Mucosa of stomach (tissue), 1 donor: ENCODE data around the gene PNPLA7.

Source experiments
- H3K27me3 ChIP-seq: one replicate; pipeline ENCODE4 v1.7.0; 2013; ENCODE audit warnings: mild to moderate bottlenecking, low read length; ENCODE audit not compliant: control insufficient read depth, insufficient read depth
- H3K36me3 ChIP-seq: one replicate; pipeline ENCODE4 v1.7.0; 2013; ENCODE audit warnings: low read length; ENCODE audit not compliant: control insufficient read depth, insufficient read depth
- H3K4me1 ChIP-seq: one replicate; pipeline ENCODE4 v1.7.0; 2013; ENCODE audit warnings: mild to moderate bottlenecking, low read length; ENCODE audit not compliant: control insufficient read depth, insufficient read depth
- H3K4me3 ChIP-seq: one replicate; pipeline ENCODE4 v1.7.0; 2013; ENCODE audit warnings: low read length
- H3K9ac ChIP-seq: one replicate; pipeline ENCODE4 v1.7.0; 2013; ENCODE audit warnings: mild to moderate bottlenecking, low read length, moderate library complexity
- H3K9me3 ChIP-seq: one replicate; pipeline ENCODE4 v1.7.0; 2013; ENCODE audit warnings: mild to moderate bottlenecking, low read length, moderate library complexity; ENCODE audit not compliant: control insufficient read depth
- donor health status: Pancreatic carcinoma.

PNPLA7 gene

DNA sequence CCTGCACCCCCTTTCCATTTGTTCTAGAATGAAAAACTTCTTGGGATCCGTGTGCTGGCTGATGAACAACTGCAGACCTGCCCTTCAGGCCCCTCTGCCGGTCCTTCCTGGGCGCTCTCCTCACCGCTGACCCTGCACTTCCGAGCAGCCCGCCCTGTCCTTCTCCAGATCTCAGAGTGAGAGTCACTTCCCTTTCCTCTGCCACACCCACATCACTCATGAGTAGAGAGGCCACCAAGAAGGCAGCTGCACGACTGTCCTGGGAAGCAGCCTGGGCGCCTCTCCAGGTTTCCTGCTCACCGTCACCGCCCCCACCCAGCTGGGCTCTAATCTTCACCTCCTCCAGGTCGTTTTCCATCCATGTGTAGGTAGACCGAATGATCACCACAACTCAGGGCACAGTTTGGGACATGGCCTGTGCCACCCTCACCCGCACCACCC lies 56.1 kb downstream of the PNPLA7 start:
- H3K9ac ChIP-seq = no peak overlapping the region
- H3K36me3 ChIP-seq = no peaks in the 10 kb centered on the region
- no peaks in the 10 kb centered on the region for H3K27me3 ChIP-seq
- no peaks in the 10 kb centered on the region for H3K4me1 ChIP-seq
- H3K9me3 ChIP-seq = no peaks in the 10 kb centered on the region
- H3K4me3 ChIP-seq = no peak overlapping the region

DNA sequence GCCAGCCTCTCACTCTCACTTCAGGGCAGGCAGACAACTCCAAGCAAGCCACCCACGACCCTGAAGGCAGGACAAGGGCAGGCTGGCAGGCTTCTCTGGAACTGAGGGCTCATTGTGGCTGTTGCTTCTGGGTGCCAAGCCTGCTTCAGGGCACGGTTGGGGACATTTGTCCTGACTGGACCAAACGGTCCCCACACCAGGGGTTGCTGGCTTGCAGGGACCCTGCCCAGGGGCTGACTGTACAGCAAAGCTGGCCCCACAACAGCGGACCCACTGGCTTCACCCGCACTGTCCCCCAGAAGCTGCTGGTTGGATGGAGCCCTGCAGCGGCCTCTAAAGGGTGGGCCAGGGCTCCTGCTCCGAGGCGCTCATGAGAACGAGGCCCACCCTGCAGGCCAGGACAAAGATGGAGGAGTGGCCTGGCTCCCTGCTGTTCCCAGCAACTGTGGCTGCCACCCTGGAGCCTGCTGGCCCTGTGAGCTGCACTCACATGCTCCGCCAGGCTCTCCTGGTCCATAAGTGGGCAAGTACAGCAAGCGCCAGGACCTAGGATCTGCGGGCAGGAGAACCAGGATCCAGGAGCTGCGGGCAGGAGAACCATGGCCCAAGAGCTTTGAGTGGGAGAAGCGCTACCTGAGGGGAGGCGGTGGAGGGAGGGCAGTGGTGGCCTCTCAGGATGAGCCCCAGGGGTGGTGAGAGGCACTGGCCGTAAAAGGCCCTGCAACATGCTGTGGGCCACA lies 56.7 kb downstream of the PNPLA7 start:
- Histone ChIP-seq H3K36me3 (no peaks in the 10 kb centered on the region), H3K9ac (no peak overlapping the region), H3K4me1 (no peaks in the 10 kb centered on the region), H3K4me3 (no peak overlapping the region), H3K9me3 (no peaks in the 10 kb centered on the region), H3K27me3 (no peaks in the 10 kb centered on the region)

DNA sequence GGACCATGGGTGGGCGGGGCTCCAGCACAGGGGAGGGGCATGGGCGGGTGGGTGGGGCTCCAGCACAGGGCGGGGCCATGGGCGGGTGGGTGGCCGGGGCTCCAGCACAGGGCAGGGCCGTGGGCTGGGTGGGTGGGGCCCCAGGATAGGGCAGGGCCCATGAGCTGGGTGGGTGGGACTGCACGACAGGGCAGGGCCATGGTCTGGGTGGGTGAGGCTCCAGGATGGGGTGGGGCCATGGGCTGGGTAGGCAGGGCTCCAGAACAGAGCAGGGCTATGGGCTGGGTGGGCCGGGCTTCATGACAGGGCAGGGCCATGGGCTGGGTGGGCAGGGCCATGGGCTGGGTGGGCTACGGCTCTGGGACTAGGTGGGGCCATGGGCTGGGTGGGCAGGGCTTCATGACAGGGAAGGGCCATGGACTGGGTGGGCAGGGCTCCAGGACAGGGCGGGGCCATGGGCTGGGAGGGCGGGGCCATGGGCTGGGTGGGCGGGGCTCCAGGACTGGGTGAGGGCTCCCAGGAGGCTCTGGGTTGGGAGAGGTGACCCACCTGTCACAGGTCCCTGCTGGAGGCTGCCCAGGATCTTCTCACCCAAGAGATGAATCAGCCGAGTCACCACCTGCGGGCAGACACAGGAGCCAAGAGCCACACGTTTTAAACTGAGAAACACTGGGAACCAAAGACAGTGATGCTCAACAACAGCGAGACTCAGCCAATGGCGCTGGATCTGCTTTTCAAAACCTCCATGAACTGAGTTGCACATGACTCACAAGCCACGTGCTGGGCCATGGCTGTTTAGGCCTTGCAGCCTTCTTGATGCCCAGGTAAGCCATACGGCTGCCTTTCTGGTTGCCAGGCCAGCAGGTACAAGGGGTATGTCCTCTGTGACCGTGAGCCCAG lies 57.5 kb downstream of the PNPLA7 start:
- H3K36me3 ChIP-seq = no peaks in the 10 kb centered on the region
- H3K9ac ChIP-seq = no peak overlapping the region
- no peaks in the 10 kb centered on the region for H3K27me3 ChIP-seq
- peaks cover 8% of the 10 kb centered on the region for H3K4me1 ChIP-seq
- no peaks in the 10 kb centered on the region for H3K9me3 ChIP-seq
- no peak overlapping the region for H3K4me3 ChIP-seq

DNA sequence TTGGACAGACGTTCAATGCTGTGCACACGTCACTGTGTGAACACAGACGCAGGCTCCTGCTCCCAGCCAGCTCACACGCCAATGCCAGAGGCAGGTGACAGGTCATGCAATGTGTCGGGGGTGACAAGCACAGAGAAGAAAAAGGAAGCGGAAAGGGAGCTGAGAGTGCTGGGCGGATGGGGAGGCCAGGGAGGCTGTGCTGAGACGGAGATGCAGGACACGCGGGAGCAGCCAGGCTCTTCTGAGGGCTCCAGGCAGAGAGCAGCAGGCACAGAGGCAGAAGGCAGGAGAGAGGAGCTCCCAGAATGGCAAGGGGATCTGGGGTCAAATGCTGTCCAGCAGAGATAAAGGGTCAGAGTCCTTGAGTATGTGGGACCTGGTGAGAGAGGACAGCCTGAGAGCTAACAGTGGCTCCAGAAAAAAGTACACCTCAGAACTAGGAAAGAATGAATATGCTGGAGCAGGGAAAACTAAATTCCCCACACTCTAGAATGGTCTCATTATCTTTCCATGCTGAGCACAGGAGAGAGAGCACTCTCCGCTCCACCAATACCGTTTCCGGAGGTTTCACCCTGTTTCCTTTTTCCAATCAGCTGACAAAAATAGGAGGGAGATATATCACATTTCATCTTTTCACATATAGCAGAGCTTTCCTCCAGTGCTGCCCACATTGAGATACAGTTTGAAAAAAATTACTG lies 58.3 kb downstream of the PNPLA7 start:
- Histone ChIP-seq H3K27me3 (no peaks in the 10 kb centered on the region), H3K4me1 (peaks cover 16% of the 10 kb centered on the region), H3K4me3 (no peak overlapping the region), H3K9ac (no peak overlapping the region), H3K36me3 (no peaks in the 10 kb centered on the region), H3K9me3 (no peaks in the 10 kb centered on the region)

DNA sequence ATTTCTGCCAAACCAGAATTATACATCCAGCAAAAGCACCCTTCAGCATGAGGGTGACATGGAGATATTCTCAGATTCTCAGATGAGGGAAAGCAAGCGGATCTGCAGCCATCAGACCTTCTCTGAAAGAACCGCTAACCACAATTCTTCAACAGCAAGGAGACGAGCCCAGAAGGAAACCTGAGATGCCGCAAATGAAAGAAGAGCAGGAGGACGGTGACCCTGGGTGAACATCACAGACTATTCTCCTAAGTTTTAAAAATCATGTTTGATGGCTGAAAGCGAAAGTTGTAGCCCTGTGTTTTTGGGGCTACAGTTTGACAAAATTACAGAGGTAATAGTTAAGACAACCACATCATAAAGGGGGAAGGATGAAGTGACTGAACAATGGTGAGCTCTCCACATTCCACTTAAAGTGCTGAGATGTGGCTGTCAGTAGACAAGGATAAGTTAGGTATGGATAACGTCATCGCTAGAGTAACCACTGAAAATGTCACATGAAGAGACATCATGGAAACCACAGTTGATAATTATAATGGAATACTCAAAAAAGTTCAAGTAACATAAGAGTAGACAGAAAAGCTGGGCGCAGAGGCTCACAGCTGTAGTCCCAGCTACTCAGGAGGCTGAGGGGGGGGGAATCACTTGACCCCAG lies 59.5 kb downstream of the PNPLA7 start:
- no peak overlapping the region for H3K9ac ChIP-seq
- H3K4me1 ChIP-seq = peaks cover 16% of the 10 kb centered on the region
- H3K36me3 ChIP-seq = no peaks in the 10 kb centered on the region
- H3K9me3 ChIP-seq = no peaks in the 10 kb centered on the region
- no peak overlapping the region for H3K4me3 ChIP-seq
- H3K27me3 ChIP-seq = no peaks in the 10 kb centered on the region

DNA sequence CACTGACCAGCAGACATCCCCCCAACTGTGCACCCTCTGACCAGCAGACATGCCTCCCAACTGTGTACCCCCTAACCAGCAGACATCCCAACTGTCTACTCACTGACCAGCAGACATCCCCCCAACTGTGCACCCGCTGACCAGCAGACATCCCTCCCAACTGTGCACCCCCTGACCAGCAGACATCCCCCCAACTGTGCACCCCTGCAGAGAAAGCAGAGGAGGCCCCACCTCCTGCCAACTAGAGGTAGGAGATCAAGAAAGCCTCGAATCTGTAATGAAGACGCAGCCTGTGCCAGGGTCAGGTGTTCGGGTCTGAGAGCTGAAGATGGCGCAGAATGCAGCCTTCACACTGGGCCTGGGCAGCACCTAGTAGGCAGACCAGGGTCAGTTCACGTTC lies 61.3 kb downstream of the PNPLA7 start:
- Histone ChIP-seq H3K9ac (no peak overlapping the region), H3K36me3 (no peaks in the 10 kb centered on the region), H3K4me3 (no peak overlapping the region), H3K4me1 (peaks cover 16% of the 10 kb centered on the region), H3K9me3 (no peaks in the 10 kb centered on the region), H3K27me3 (no peaks in the 10 kb centered on the region)

DNA sequence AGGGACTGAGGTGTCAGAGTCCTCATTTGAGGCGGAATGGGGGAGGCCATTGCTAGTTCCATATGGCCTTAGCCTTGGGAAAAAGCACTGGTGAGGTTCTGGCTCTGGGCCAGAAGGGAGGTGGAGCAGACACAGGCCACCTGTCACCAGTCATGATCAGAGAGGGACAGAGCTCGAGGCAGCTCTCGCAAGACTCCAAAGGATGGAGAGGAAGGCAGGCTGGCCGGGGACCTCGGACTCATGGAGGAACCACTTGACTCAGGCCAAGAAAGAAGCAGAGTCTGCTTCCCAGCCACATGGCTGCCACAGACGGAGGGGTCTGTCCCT lies 61.9 kb downstream of the PNPLA7 start:
- Histone ChIP-seq H3K9ac (no peak overlapping the region), H3K36me3 (no peaks in the 10 kb centered on the region), H3K9me3 (no peaks in the 10 kb centered on the region), H3K27me3 (no peaks in the 10 kb centered on the region), H3K4me1 (peaks cover 16% of the 10 kb centered on the region), H3K4me3 (no peak overlapping the region)

DNA sequence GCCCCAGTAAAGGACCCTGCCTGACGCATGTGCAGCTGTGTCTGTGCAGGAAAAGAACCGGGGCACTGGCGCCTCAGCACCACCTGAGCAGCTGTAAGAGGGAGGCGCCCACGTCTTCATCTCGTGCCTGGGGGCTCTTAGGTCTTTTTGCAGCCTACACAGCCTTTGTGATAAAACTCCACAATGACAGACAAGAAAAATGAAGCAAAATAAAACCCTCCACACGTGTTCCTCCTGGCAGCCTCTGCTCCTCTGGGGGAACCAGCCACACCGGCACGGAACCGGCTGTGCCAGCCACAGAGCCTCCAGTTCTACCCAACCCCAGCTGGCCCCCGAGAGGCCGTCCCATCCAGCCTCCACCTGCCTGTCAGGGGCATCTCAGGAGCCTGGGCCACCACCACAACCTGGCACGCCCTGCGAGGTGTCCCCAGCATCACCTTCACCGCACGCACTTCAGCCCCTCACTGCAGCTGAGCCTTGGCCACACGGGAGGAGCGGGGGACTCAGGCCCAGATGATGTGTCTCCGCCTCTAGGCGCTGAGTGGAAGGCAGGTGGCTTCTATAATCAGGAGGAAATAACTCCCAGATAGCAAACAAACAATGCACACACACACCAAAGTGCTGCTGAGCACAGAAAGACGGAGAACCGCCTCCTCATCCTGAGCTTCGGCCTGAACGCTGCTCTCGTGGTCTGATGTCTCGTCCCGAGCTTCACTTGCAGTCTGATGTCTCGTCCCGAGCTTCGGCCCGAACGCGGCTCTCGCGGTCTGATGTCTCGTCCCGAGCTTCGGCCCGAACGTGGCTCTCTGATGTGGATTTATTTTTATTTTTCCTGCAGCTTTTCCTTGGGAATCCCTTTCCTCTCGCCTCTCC lies 62.5 kb downstream of the PNPLA7 start:
- Histone ChIP-seq H3K4me1 (peaks cover 16% of the 10 kb centered on the region), H3K27me3 (no peaks in the 10 kb centered on the region), H3K9ac (no peak overlapping the region), H3K36me3 (no peaks in the 10 kb centered on the region), H3K9me3 (no peaks in the 10 kb centered on the region), H3K4me3 (no peak overlapping the region)

DNA sequence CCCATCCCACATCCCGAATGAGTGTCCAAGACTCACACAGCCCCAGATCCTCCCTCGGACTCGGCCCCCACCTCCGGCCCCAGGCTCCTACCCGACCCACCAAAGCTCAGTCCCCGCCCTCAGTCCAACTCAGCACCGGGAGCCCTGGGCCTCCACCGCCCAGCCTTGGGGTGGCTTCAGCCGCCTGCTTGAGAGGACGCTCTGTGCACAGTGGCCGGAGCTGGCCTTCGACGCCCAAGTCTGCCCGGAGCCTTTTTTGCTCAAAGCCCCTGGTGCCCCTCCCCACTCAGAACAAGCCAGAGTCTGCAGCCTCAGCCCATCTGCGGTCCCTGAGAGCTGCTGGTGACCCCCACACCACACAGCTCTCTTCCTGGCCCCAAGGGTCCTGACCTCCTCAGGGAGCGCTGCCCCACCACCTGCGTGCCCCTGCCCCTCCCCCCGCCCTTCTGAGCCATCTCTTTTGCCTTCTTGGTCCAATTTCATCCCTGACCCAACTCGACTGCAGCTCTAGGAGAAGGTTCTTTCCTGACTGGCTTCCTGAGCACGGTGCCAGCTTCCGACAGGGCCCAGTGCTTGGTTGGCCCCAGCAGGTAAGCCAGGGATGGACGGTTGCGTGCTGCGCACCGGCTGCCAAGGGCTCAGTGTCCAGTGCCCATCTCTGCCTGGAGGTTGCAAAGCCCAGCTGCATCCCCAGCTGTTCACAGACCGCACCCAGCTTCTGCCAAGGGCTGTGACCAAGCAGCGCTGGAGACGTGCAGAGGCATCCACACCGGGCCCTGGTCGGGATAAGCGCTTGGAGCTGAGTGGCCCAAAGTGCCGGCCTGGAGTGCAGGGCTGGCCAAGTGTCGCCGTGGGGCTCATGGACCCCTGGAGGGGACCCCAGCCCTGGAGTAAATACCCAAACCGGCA lies 63.4 kb downstream of the PNPLA7 start:
- Histone ChIP-seq H3K9ac (no peak overlapping the region), H3K9me3 (no peaks in the 10 kb centered on the region), H3K27me3 (no peaks in the 10 kb centered on the region), H3K4me1 (peaks cover 22% of the 10 kb centered on the region), H3K4me3 (no peak overlapping the region), H3K36me3 (no peaks in the 10 kb centered on the region)

DNA sequence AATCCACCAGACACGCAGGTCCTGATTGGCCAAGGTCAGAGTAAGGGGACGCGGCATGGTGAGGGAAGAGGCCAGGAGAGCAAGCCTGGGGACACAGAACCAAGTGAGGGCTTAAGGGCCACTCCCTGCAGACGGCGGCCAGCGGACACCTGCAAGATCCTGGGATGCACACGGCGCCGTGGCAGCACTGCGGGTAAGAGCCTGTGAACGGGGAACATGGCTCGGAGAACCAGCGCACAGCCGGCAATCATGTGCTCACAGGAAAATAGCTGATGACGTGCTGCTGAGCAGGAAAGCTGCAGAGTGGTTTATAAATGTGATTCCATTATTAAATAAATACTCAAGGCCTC lies 64.1 kb downstream of the PNPLA7 start:
- Histone ChIP-seq H3K9ac (no peak overlapping the region), H3K4me3 (no peak overlapping the region), H3K27me3 (no peaks in the 10 kb centered on the region), H3K4me1 (peaks cover 23% of the 10 kb centered on the region), H3K9me3 (no peaks in the 10 kb centered on the region), H3K36me3 (no peaks in the 10 kb centered on the region)
